Activated effector memory CD4-positive, alpha-beta T cell treated with Interleukin-2 at 50 U/mL for 16 hours (primary cell): ENCODE data around the gene SPATA1.
"Not testable (repeated sequence)": the region's sequence is repeated elsewhere in the genome, so short reads cannot be mapped to it uniquely, and the experiment has no call there.

Experiments
- DNase-seq: peaks from one replicate; pipeline ENCODE4 v3.0.0-alpha.2; 2020

SPATA1 gene

GRCh38 chr1:84510165-84510564 is 4.0 kb downstream of the SPATA1 start:
- no peak for DNase-seq

GRCh38 chr1:84510668-84511067 is 4.5 kb downstream of the SPATA1 start:
- no peak for DNase-seq

- DNase-seq, result no peak
Measured at GRCh38 chr1:84524590-84524989, 18.4 kb downstream of the SPATA1 start.

- DNase-seq, result no peak
Measured at GRCh38 chr1:84525779-84526178, 19.6 kb downstream of the SPATA1 start.

- no peak for DNase-seq
Measured at GRCh38 chr1:84538599-84538998, 32.4 kb downstream of the SPATA1 start.

- DNase-seq, result no peak
Measured at GRCh38 chr1:84539972-84540371, 33.8 kb downstream of the SPATA1 start.

GRCh38 chr1:84540759-84541158 is 34.6 kb downstream of the SPATA1 start:
- no peak for DNase-seq

GRCh38 chr1:84541679-84542078 is 35.5 kb downstream of the SPATA1 start:
- no peak for DNase-seq

GRCh38 chr1:84550826-84551225 is 44.6 kb downstream of the SPATA1 start:
- DNase-seq, result no peak

- DNase-seq, result no peak
Measured at GRCh38 chr1:84569216-84569615, 63.0 kb downstream of the SPATA1 start.

- no peak for DNase-seq
Measured at GRCh38 chr1:84570436-84571149, 64.4 kb downstream of the SPATA1 start.

GRCh38 chr1:84571150-84571535 is 65.0 kb downstream of the SPATA1 start:
- DNase-seq, result no peak

GRCh38 chr1:84573481-84573966 is 67.3 kb downstream of the SPATA1 start:
- DNase-seq, result no peak

GRCh38 chr1:84573967-84574842 is 68.0 kb downstream of the SPATA1 start, which contains the start of gene CTBS:
Gene CTBS, minus strand, starts transcription at chr1:84574440. Its CDS starts 25 bp downstream, at chr1:84574415.
- DNase-seq, result peak; percentile 73

GRCh38 chr1:84574936-84575335 is 68.8 kb downstream of the SPATA1 start:
- no peak for DNase-seq

GRCh38 chr1:84581648-84582047 is 75.5 kb downstream of the SPATA1 start:
- DNase-seq, result no peak

GRCh38 chr1:84582802-84583587 is 76.8 kb downstream of the SPATA1 start:
- no peak for DNase-seq

GRCh38 chr1:84583648-84584047 is 77.5 kb downstream of the SPATA1 start:
- no peak for DNase-seq

GRCh38 chr1:84584126-84584525 is 77.9 kb downstream of the SPATA1 start:
- DNase-seq, result no peak

GRCh38 chr1:84585803-84586202 is 79.6 kb downstream of the SPATA1 start:
- no peak for DNase-seq

GRCh38 chr1:84587099-84587498 is 80.9 kb downstream of the SPATA1 start:
- no peak for DNase-seq

- not testable (repeated sequence) for DNase-seq
Measured at GRCh38 chr1:84594959-84595358, 88.8 kb downstream of the SPATA1 start.

- DNase-seq, result no peak
Measured at GRCh38 chr1:84597011-84597410, 90.8 kb downstream of the SPATA1 start.
